H1 (cell line): Measurements from ENCODE around the gene SOX6. TPM values are rescaled to one million over a fixed set of nuclear protein-coding genes. Genes with fewer than 3 reads are reported as not detected.

Experiments used
- CTCF ChIA-PET: fragments of 300-600 bp; sonication (Branson Sonifier 250); formaldehyde crosslinking; loops from one replicate; lab custom pipeline; 2021; ENCODE audit not compliant: partially characterized antibody; lab: Charles Lee
- POLR2A ChIA-PET: fragments of 300-600 bp; sonication (Branson Sonifier 250); formaldehyde crosslinking; loops from one replicate; lab custom pipeline; 2021; ENCODE audit warnings: inconsistent platforms; ENCODE audit not compliant: partially characterized antibody; lab: Charles Lee
- DNase-seq, 2 experiments: peaks; one replicate each; pipeline versions ENCODE4 v3.0.0 to v3.0.0-alpha.2; 2010 to 2022; ENCODE audit warnings: low spot score in 2 of 2, low read depth in 1 of 2, mixed read lengths in 1 of 2
- FAIRE-seq: peaks from 2 replicates; lab custom pipeline; 2011; peaks lifted over from hg19 to GRCh38; lab: Jason Lieb, UNC
- H2AFZ ChIP-seq: 2 replicates; pipeline ENCODE4 v1.8.1; 2012; ENCODE audit warnings: low read length, inconsistent platforms
- H2AK5ac ChIP-seq: 2 replicates; pipeline ENCODE4 v1.6.1; 2013; ENCODE audit warnings: low read depth, low read length
- H2BK120ac ChIP-seq: replicated peaks from 2 replicates; pipeline ENCODE3; 2013; ENCODE audit warnings: low read depth, low read length, inconsistent platforms
- H2BK12ac ChIP-seq: 2 replicates; pipeline ENCODE4 v1.6.1; 2013; ENCODE audit warnings: low read depth, low read length
- H2BK15ac ChIP-seq: 2 replicates; pipeline ENCODE4 v1.6.1; 2013; ENCODE audit warnings: low read length
- H2BK20ac ChIP-seq: 2 replicates; pipeline ENCODE4 v1.6.1; 2013; ENCODE audit warnings: low read length
- H2BK5ac ChIP-seq: 2 replicates; pipeline ENCODE4 v1.6.1; 2013; ENCODE audit warnings: low read depth, low read length
- H3K14ac ChIP-seq: 2 replicates; pipeline ENCODE4 v1.6.1; 2013; ENCODE audit warnings: inconsistent platforms; ENCODE audit not compliant: insufficient read length
- H3K18ac ChIP-seq: 2 replicates; pipeline ENCODE4 v1.6.1; 2013; ENCODE audit warnings: low read length; ENCODE audit errors: extremely low read depth
- H3K23ac ChIP-seq: 2 replicates; pipeline ENCODE4 v1.6.1; 2013; ENCODE audit warnings: inconsistent platforms; ENCODE audit not compliant: insufficient read length
- H3K23me2 ChIP-seq: 2 replicates; pipeline ENCODE4 v1.6.1; 2013; ENCODE audit warnings: low read depth, low read length
- H3K27ac ChIP-seq: 2 replicates; pipeline ENCODE4 v1.6.1; 2011; ENCODE audit warnings: low read depth, low read length, inconsistent platforms
- H3K27me3 ChIP-seq, 4 experiments: replicated peaks in 1 of 4; 1 replicate in 1 of 4; 2 replicates in 3 of 4; pipeline versions ENCODE4 v1.6.1 to v1.8.1; 2011 to 2013; ENCODE audit warnings: low read length in 3 of 4, mild to moderate bottlenecking in 3 of 4, inconsistent platforms in 2 of 4, mixed read lengths in 2 of 4, moderate library complexity in 1 of 4; ENCODE audit not compliant: control insufficient read depth in 3 of 4, insufficient read depth in 3 of 4; ENCODE audit errors: extremely low read depth in 1 of 4
- H3K36me3 ChIP-seq, 4 experiments: 2 replicates each; pipeline versions ENCODE4 v1.6.1 to v1.8.1; 2011 to 2013; ENCODE audit warnings: mild to moderate bottlenecking in 4 of 4, low read length in 3 of 4, moderate library complexity in 2 of 4, control low read depth in 1 of 4, inconsistent platforms in 1 of 4; ENCODE audit not compliant: insufficient read depth in 4 of 4, control insufficient read depth in 2 of 4
- H3K4ac ChIP-seq: replicated peaks from 2 replicates; pipeline ENCODE3; 2013; ENCODE audit warnings: low read length, low read depth, mixed read lengths, inconsistent platforms; ENCODE audit not compliant: insufficient read length
- H3K4me1 ChIP-seq, 4 experiments: replicated peaks in 1 of 4; 1 replicate in 1 of 4; 2 replicates in 3 of 4; pipeline versions ENCODE4 v1.6.1 to v1.8.1; 2011 to 2013; ENCODE audit warnings: low read length in 3 of 4, inconsistent platforms in 2 of 4, mixed read lengths in 1 of 4; ENCODE audit not compliant: insufficient read depth in 4 of 4, control insufficient read depth in 3 of 4
- H3K4me2 ChIP-seq, 2 experiments: 2 replicates each; pipeline versions ENCODE4 v1.6.1 to v1.8.1; 2011 to 2013; ENCODE audit warnings: low read depth in 2 of 2, low read length in 2 of 2, control low read depth in 1 of 2, inconsistent platforms in 1 of 2, mild to moderate bottlenecking in 1 of 2; ENCODE audit not compliant: insufficient read depth in 1 of 2
- H3K4me3 ChIP-seq, 4 experiments: fragments of 200-600, 300-600 bp in 1 of 4; sonication (generic), shearing (Covaris generic), sonication (Bioruptor Twin) in 1 of 4; 2 replicates each; pipeline versions ENCODE4 v1.5.1 to v1.8.1; 2011 to 2016; ENCODE audit warnings: low read length in 4 of 4, low read depth in 3 of 4, control low read depth in 2 of 4, inconsistent platforms in 2 of 4, mild to moderate bottlenecking in 2 of 4, mixed read lengths in 1 of 4, moderate library complexity in 1 of 4; ENCODE audit not compliant: insufficient read depth in 2 of 4; ENCODE audit errors: extremely low read depth in 1 of 4
- H3K56ac ChIP-seq: replicated peaks from 2 replicates; pipeline ENCODE3; 2013; ENCODE audit warnings: low read depth, mild to moderate bottlenecking, mixed read lengths, low read length, inconsistent platforms; ENCODE audit not compliant: insufficient read length
- H3K79me1 ChIP-seq: 2 replicates; pipeline ENCODE4 v1.6.1; 2013; ENCODE audit warnings: low read depth, low read length, control low read depth
- H3K79me2 ChIP-seq, 2 experiments: 2 replicates each; pipeline versions ENCODE4 v1.6.1 to v1.8.1; 2012 to 2013; ENCODE audit warnings: low read length in 2 of 2, mild to moderate bottlenecking in 2 of 2, inconsistent platforms in 1 of 2; ENCODE audit not compliant: insufficient read depth in 2 of 2, control insufficient read depth in 1 of 2
- H3K9ac ChIP-seq, 4 experiments: replicated peaks in 1 of 4; 1 replicate in 1 of 4; 2 replicates in 3 of 4; pipeline versions ENCODE4 v1.6.1 to v1.8.1; 2011 to 2013; ENCODE audit warnings: low read depth in 3 of 4, low read length in 3 of 4, control low read depth in 2 of 4, mild to moderate bottlenecking in 2 of 4, moderate library complexity in 2 of 4, inconsistent platforms in 1 of 4; ENCODE audit errors: extremely low read depth in 1 of 4
- H3K9me3 ChIP-seq, 2 experiments: 2 replicates each; pipeline versions ENCODE4 v1.6.1 to v1.8.1; 2012 to 2013; ENCODE audit warnings: mild to moderate bottlenecking in 2 of 2, moderate library complexity in 2 of 2, control low read depth in 1 of 2, inconsistent platforms in 1 of 2, low read depth in 1 of 2, low read length in 1 of 2, mixed read lengths in 1 of 2; ENCODE audit not compliant: insufficient read depth in 2 of 2
- H4K20me1 ChIP-seq, 2 experiments: replicated peaks in 1 of 2; 2 replicates each; pipeline versions ENCODE3 to v1.8.1; 2011 to 2013; ENCODE audit warnings: inconsistent platforms in 2 of 2, low read length in 2 of 2, mild to moderate bottlenecking in 1 of 2; ENCODE audit not compliant: insufficient read depth in 2 of 2, control insufficient read depth in 1 of 2
- H4K5ac ChIP-seq: 2 replicates; pipeline ENCODE4 v1.6.1; 2013; ENCODE audit warnings: low read length, low read depth, mixed read lengths, inconsistent platforms; ENCODE audit not compliant: insufficient read length
- H4K8ac ChIP-seq: 2 replicates; pipeline ENCODE4 v1.8.0; 2013; ENCODE audit warnings: mild to moderate bottlenecking, moderate library complexity, low read length, inconsistent platforms; ENCODE audit not compliant: insufficient read depth; ENCODE audit errors: extremely low read depth
- H4K91ac ChIP-seq: replicated peaks from 2 replicates; pipeline ENCODE3; 2013; ENCODE audit warnings: low read length, mixed read lengths, inconsistent platforms; ENCODE audit not compliant: insufficient read length
- SIN3A ChIP-seq, 2 experiments: IDR thresholded peaks in 1 of 2; conservative IDR thresholded peaks in 1 of 2; 2 replicates each; pipeline ENCODE4 v1.6.1; 2011 to 2012; ENCODE audit warnings: low read length in 2 of 2, improper control_type of control experiment in 1 of 2, low read depth in 1 of 2, mild to moderate bottlenecking in 1 of 2
- WGBS, 2 experiments: shearing (Covaris generic) in 1 of 2; methylation state at CpG; one replicate each; pipeline versions ENCODE4 v1.1.6 to v1.1.7; 2013 to 2015; ENCODE audit warnings: low lambda C conversion rate in 2 of 2, mixed read lengths in 2 of 2, inconsistent platforms in 1 of 2, low coverage in 1 of 2, missing lambda C conversion rate in 1 of 2; ENCODE audit not compliant: insufficient replicate concordance in 2 of 2, insufficient coverage in 1 of 2, insufficient read length in 1 of 2; ENCODE audit errors: extremely low coverage in 1 of 2, missing lambda C conversion rate in 1 of 2; 5-methylcytosine and 5-hydroxymethylcytosine counted together
- polyA plus RNA-seq, 7 experiments: library from polyadenylated mRNA; depleted of rRNA in 3 of 7; stranded (reverse) in 5 of 7; unstranded in 2 of 7; fragments of >200 nt in 5 of 7; fragments of 200-250 nt in 2 of 7; gene quantifications; 1 replicate in 5 of 7; 2 replicates in 1 of 7; 4 replicates in 1 of 7; pipeline versions ENCODE4 v1.2.1 to v1.2.3, GENCODE V29; 2011 to 2013; ENCODE audit warnings: missing spikeins in 2 of 7, mixed read lengths in 2 of 7
- total RNA-seq: library from RNA; stranded (reverse); fragmentation: NEBNext Ultra II Directional; extraction: Animal tissue kit (Norgen Biotek cat#: 25700); gene quantifications from 2 replicates; pipeline ENCODE4 v1.2.1, GENCODE V29; 2021

Gene SOX6
- total and polyA plus RNA-seq, 2 of the 8 experiments (the other 6 are each of a cell fraction or from before 2014, with no cell fraction given) = 0.09 TPM; not detected in 1

- TF ChIP-seq SIN3A (conservative IDR thresholded peaks at IDR 0.05 in 1 of 2, IDR thresholded peaks at IDR 0.05 in 1 of 2; ENCODE audit: low read depth in 1 of 2, low read length in 2 of 2) = no peak
- TF ChIP-seq, all 59 proteins: peak for 0
- 84% methylated on average over 3 of the region's 3 CpGs; no CpG with 5 or more reads in 1 of the 2 experiments for WGBS, 2 experiments
- Histone ChIP-seq H4K91ac (no peak overlapping the region), H3K9ac (no peak overlapping the region), H2BK12ac (no peak overlapping the region), H3K23ac (no peak overlapping the region), H2BK120ac (no peak overlapping the region), H4K5ac (no peak overlapping the region), H3K4me3 (no peak overlapping the region), H2AK5ac (no peak overlapping the region), H3K18ac (no peak overlapping the region), H2BK5ac (no peak overlapping the region), H4K8ac (no peak overlapping the region), H3K27me3 (no peaks in the 10 kb centered on the region), H3K36me3 (no peaks in the 10 kb centered on the region), H4K20me1 (no peaks in the 10 kb centered on the region), H3K79me2 (no peaks in the 10 kb centered on the region), H3K23me2 (no peaks in the 10 kb centered on the region), H3K27ac (no peak overlapping the region), H3K79me1 (no peaks in the 10 kb centered on the region), H3K4ac (no peak overlapping the region), H2BK15ac (no peak overlapping the region), H3K4me2 (no peak overlapping the region), H3K14ac (no peak overlapping the region), H2BK20ac (no peak overlapping the region), H3K9me3 (no peaks in the 10 kb centered on the region), H3K56ac (no peak overlapping the region), H3K4me1 (no peaks in the 10 kb centered on the region), H2AFZ (peak overlapping the region; percentile 57; the same call in 1 of the 2 replicates)
- ChIA-PET CTCF (interaction anchor here (1.0 to 1.1 kb wide), 2 partner anchors 12 to 13 kb away, joined by 3 to 4 read pairs; no protein-coding TSS in a partner anchor), POLR2A (no interaction called here)
- DNase-seq (no peak), FAIRE-seq (no peak)
These were observed 91.3 kb downstream of the SOX6 start for GRCh38 chr11:16265022-16265421.
